Esophagus muscularis mucosa (tissue), 4 donors: ENCODE measurements around the gene MSI2. TPM values are rescaled to one million over a fixed set of nuclear protein-coding genes. Genes with fewer than 3 reads are reported as not detected.

ENCODE experiments used
- DNase-seq: peaks from one replicate; pipeline ENCODE4 v3.0.0-alpha.2; 2017; ENCODE audit errors: extremely low spot score
- H3K27ac ChIP-seq, 4 donors: fragments of 200-600 bp; sonication (generic); replicated peaks in 1 of 4; 1 replicate in 3 of 4; 2 replicates in 1 of 4; pipeline ENCODE4 v1.5.1; 2016 to 2019; ENCODE audit warnings: mild to moderate bottlenecking in 1 of 4
- H3K27me3 ChIP-seq, 4 donors: fragments of 200-600 bp; sonication (generic); one replicate each; pipeline versions ENCODE4 v1.5.1 to v1.6.0; 2016 to 2019
- H3K36me3 ChIP-seq, 4 donors: fragments of 200-600 bp; sonication (generic); one replicate each; pipeline ENCODE4 v1.5.1; 2016 to 2019
- H3K4me1 ChIP-seq, 4 donors: fragments of 200-600 bp; sonication (generic); one replicate each; pipeline ENCODE4 v1.5.1; 2016 to 2019
- H3K4me3 ChIP-seq, 4 donors: fragments of 200-600 bp; sonication (generic); 1 replicate in 2 of 4; 2 replicates in 2 of 4; pipeline ENCODE4 v1.5.1; 2016 to 2019; ENCODE audit warnings: mild to moderate bottlenecking in 4 of 4, moderate library complexity in 1 of 4
- H3K9me3 ChIP-seq, 4 donors: fragments of 200-600 bp; sonication (generic); 1 replicate in 3 of 4; 2 replicates in 1 of 4; pipeline ENCODE4 v1.5.1; 2016 to 2019
- EP300 ChIP-seq: sonication (generic); formaldehyde crosslinking; IDR thresholded peaks from one replicate; pipeline ENCODE4 v1.6.1; 2017; ENCODE audit warnings: antibody characterized with exemption
- POLR2A ChIP-seq: fragments of 450-650 bp; IDR thresholded peaks from one replicate; pipeline ENCODE4 v1.6.1; 2017; ENCODE audit warnings: antibody characterized with exemption, moderate library complexity, mild to moderate bottlenecking, low read depth
- POLR2AphosphoS5 ChIP-seq, 2 donors: sonication (generic); formaldehyde crosslinking; IDR thresholded peaks; one replicate each; pipeline ENCODE4 v1.6.1; 2017; ENCODE audit warnings: antibody characterized with exemption in 2 of 2
- WGBS: methylation state at CpG from one replicate; pipeline ENCODE4 v1.1.5; 2018; 5-methylcytosine and 5-hydroxymethylcytosine counted together
- intact Hi-C: fragments of 100-400 bp; cut with DNase I; formaldehyde crosslinking; loops from one replicate; pipeline ENCODE4 v1.15.1; 2023
- total RNA-seq, 4 donors: library from RNA; depleted of rRNA; stranded (reverse); fragments of >200 nt; gene quantifications; one replicate each; pipeline versions ENCODE4 v1.1.0 to v1.2.1, GENCODE V29; 2016
- TF ChIP-seq, protein P1 (sequence below), 3 experiments: fragments of 200-600 bp in 2 of 3; fragments of 450-650 bp in 1 of 3; sonication (generic) in 2 of 3; IDR thresholded peaks; one replicate each; pipeline ENCODE4 v1.5.1; 2017 to 2019; ENCODE audit warnings: antibody characterized with exemption in 3 of 3, mild to moderate bottlenecking in 2 of 3, moderate library complexity in 1 of 3

The MSI2 gene
- total RNA-seq, 4 donors from 2014 or later, result 28.8 to 39.0 (median 29.6) TPM

DNA sequence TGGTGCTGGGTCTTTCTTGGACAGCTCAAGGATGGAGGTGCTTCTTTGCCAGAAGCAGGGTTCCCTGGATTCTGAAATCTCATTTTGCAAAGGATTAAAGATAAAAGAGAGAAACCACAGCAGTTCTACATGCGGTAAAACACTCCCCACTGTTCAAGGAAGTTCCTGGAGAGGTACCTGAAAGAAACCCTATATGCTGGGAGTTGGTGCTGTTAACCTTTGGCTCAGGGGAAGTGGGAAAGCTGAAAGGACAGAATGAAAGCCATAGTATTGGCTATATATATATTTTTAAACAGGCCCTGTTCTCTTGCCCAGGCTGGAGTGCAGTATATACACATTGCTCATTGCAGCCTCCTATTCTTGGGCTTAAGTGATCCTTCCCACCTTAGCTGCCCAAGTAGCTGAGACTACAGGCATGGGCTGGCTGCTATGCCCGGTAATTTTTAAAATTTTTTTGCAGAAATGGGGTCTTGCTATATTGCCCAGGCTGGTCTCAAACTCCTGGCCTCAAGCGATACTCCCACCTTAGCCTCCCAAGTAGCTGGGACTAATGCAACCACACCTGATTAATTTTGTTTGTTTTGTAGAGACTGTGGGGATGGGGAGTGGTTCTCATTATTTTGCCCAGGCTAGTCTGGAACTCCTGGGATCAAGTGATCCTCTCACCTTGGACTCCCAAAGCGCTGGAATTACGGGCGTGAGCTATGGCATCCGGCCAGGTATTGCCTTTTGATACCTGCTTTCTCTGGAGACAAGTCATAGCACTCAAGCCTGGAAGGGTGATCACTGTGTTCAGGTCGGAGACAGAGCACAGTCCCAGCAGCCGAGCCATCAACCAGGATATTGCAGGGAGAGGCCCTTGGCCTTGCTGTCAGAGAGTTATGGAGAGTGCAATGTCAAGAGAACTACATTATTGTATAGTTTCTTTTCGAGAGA, 55.2 kb downstream of the MSI2 start:
- 91% methylated on average over 9 of the region's 10 CpGs for WGBS
- no peaks in the 10 kb centered on the region for H3K27me3 ChIP-seq
- intact Hi-C loops, result no loop called here
- peaks cover 0 to 11% (median 0%) of the 10 kb centered on the region in 4 donors for H3K4me1 ChIP-seq
- H3K27ac ChIP-seq, result no peak overlapping the region
- H3K9me3 ChIP-seq, result no peaks in the 10 kb centered on the region
- no peak for DNase-seq
- H3K36me3 ChIP-seq, result peaks cover 0 to 12% (median 2%) of the 10 kb centered on the region in 4 donors
- no peak overlapping the region for H3K4me3 ChIP-seq
- TF ChIP-seq POLR2AphosphoS5 (IDR thresholded peaks at IDR 0.05) (no peak), POLR2A (no peak), EP300 (no peak)
- TF ChIP-seq, protein P1, sequence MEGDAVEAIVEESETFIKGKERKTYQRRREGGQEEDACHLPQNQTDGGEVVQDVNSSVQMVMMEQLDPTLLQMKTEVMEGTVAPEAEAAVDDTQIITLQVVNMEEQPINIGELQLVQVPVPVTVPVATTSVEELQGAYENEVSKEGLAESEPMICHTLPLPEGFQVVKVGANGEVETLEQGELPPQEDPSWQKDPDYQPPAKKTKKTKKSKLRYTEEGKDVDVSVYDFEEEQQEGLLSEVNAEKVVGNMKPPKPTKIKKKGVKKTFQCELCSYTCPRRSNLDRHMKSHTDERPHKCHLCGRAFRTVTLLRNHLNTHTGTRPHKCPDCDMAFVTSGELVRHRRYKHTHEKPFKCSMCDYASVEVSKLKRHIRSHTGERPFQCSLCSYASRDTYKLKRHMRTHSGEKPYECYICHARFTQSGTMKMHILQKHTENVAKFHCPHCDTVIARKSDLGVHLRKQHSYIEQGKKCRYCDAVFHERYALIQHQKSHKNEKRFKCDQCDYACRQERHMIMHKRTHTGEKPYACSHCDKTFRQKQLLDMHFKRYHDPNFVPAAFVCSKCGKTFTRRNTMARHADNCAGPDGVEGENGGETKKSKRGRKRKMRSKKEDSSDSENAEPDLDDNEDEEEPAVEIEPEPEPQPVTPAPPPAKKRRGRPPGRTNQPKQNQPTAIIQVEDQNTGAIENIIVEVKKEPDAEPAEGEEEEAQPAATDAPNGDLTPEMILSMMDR (IDR thresholded peaks at IDR 0.05), result no peak

DNA sequence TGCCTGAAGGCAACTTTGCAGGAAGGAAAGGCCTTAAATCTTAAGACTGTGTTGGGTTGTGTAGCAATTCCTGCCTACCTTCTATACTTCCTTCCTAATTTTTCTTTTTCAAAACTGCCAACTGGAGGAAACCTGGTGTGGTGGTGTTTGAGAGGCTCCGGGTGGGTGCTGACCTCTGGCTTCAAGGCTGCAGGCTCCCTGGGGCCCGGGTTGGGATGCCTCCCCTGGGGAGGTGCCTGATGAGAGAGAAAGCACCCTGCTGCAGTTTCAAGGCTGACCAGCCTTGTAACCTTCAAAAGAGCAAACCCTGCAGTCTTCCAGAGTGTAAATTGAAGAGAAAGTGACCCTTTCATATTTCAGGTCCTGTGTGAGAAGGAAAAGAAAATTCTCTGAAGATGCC, 55.9 kb downstream of the MSI2 start:
- WGBS, result 32% methylated on average over 2 of the region's 2 CpGs
- no peaks in the 10 kb centered on the region for H3K27me3 ChIP-seq
- no peak overlapping the region for H3K4me3 ChIP-seq
- no peak overlapping the region for H3K27ac ChIP-seq
- no peaks in the 10 kb centered on the region for H3K9me3 ChIP-seq
- no peak for TF ChIP-seq EP300
- TF ChIP-seq POLR2AphosphoS5 (IDR thresholded peaks at IDR 0.05), result no peak
- TF ChIP-seq, protein P1 (IDR thresholded peaks at IDR 0.05), result no peak
- no peak for TF ChIP-seq POLR2A
- peaks cover 0 to 12% (median 2%) of the 10 kb centered on the region in 4 donors for H3K36me3 ChIP-seq
- no peak for DNase-seq
- intact Hi-C loops, result no loop called here
- H3K4me1 ChIP-seq, result peaks cover 0 to 11% (median 0%) of the 10 kb centered on the region in 4 donors

DNA sequence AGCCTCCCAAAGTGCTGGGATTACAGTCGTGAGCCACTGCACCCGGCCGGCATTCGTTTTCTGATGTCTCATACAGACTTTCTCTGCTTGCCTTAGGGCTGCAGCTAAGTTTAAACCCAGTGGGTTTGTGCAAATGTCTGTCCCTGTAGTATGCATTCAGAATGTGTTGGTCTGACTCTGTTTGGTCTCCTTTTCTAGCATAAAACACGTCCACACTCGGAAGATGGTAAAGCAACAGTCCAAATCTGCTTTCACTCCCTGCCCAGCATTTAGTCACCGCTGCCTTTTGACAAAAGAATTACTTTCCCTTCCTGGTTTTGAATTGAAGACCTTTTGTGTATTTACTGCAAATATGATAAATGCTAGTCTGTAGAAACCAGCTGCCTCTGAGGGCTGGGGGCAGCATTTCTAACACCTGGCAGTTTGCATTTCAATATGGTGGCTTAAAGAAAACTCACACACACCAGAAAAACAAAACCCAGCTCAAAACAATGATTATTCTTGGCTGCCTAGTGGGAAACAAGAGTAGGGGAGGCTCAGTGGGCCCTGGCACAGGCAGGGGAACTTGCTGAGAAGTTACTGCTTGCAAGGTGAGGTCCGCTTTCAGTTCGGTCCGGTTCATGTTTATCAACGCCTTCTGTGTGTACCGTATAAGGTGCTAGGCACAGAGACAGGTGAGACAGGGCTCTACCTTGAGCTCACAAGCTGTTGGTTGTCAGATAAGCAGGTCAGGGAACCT, 56.9 kb downstream of the MSI2 start:
- Histone ChIP-seq H3K27ac (no peak overlapping the region), H3K9me3 (no peaks in the 10 kb centered on the region), H3K4me1 (peaks cover 0 to 7% (median 0%) of the 10 kb centered on the region in 4 donors), H3K27me3 (no peaks in the 10 kb centered on the region), H3K36me3 (peaks cover 0 to 12% (median 2%) of the 10 kb centered on the region in 4 donors), H3K4me3 (no peak overlapping the region)
- TF ChIP-seq POLR2AphosphoS5 (IDR thresholded peaks at IDR 0.05), result no peak
- TF ChIP-seq, protein P1 (IDR thresholded peaks at IDR 0.05), result no peak
- TF ChIP-seq POLR2A, result no peak
- no peak for TF ChIP-seq EP300
- 86% methylated on average over 12 of the region's 12 CpGs for WGBS
- intact Hi-C loops, result no loop called here
- no peak for DNase-seq

DNA sequence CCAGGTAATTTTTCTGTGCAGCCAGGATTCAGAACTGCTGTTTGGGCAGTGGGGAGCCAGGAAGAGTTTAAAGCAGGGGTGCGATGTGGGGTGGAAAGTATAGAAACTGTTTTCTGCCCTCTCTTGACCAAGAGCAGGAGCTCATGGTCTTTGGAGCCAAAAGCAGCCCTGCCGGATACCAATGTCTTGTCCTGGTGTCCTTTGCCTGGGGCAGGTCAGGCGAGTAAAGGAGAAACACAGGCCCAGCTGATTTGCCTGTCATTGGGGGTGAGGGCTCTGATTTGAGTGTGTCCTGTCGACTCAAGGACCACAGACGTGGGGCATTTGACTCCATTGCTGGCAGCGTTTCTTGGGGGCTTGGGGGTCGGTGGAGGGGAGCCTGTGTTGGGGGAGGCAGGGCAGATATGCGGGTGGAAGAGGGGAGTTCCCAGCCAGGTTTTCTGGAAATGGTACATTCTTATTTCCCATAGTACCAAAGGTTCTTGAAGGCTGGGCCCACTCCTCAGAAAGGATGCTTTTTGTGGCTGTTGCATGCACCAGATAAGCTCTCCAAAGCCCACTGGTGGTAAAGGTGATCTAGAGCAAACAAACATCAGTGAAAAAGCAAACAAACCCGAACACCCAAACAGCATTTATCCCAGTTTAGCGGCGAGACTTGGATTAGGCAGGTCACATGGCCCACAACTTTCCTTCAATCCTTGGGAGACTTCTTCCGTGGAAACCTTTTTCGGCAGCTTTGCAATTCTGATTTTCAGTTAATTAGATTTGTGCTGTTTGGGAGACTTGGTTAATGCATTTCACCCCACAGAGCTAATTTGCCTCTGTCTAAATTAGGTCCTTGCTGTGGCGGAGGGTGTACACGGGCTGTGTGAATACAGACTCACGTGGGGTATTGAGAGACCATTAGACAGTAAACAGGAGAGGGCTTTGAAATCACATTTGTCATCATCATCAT, 59.0 kb downstream of the MSI2 start:
- WGBS, result 92% methylated on average over 14 of the region's 16 CpGs
- H3K27ac ChIP-seq, result no peak overlapping the region
- intact Hi-C loops, result no loop called here
- no peaks in the 10 kb centered on the region for H3K4me1 ChIP-seq
- TF ChIP-seq EP300, result no peak
- TF ChIP-seq, protein P1 (IDR thresholded peaks at IDR 0.05), result no peak
- no peak for TF ChIP-seq POLR2AphosphoS5 (IDR thresholded peaks at IDR 0.05)
- TF ChIP-seq POLR2A, result no peak
- no peaks in the 10 kb centered on the region for H3K9me3 ChIP-seq
- no peaks in the 10 kb centered on the region for H3K27me3 ChIP-seq
- DNase-seq, result no peak
- no peak overlapping the region for H3K4me3 ChIP-seq
- peaks cover 0 to 6% (median 2%) of the 10 kb centered on the region in 4 donors for H3K36me3 ChIP-seq
